ENCODE data around the gene PRSS57.

Gene PRSS57

DNA sequence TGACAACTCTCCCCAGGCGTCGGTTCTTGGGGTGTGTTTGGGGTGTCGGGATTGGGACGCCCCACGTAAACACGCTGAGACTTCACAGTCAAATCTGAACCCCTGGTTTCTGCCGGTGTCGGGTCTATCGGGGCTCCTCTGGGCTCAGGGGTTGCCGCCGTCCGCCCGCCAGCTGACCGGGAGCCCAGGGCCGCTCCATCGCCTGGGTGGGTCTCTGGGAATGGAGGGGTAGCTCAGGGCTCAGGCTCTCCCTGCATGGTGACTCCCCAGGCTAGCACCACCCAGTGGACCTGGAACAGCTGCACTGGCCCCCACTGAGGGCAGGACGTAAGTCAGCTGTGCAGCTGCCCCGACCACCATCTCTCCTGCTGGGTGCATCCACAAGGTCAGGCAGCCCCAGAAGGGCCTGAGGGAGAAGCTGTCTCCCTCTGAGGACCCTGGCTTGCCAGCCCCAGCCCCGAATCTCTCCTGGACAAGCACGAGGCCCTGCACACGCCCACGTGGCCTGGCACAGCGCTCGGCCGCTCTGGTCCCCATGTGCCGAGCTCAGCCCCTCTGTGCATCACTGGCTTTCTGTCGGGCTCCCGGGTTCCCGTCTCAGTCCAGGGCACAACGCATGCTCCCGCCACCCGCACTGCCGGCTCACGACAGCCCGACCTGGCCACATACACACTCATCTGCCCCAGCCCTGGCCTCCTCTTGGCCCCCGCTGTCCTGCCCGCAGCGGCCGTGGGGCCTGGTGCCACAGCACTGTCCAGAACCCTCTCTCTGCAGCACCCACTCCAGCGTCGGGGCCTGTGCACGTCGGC, 38.3 kb downstream of the PRSS57 start:
- TF ChIP-seq, protein P1, sequence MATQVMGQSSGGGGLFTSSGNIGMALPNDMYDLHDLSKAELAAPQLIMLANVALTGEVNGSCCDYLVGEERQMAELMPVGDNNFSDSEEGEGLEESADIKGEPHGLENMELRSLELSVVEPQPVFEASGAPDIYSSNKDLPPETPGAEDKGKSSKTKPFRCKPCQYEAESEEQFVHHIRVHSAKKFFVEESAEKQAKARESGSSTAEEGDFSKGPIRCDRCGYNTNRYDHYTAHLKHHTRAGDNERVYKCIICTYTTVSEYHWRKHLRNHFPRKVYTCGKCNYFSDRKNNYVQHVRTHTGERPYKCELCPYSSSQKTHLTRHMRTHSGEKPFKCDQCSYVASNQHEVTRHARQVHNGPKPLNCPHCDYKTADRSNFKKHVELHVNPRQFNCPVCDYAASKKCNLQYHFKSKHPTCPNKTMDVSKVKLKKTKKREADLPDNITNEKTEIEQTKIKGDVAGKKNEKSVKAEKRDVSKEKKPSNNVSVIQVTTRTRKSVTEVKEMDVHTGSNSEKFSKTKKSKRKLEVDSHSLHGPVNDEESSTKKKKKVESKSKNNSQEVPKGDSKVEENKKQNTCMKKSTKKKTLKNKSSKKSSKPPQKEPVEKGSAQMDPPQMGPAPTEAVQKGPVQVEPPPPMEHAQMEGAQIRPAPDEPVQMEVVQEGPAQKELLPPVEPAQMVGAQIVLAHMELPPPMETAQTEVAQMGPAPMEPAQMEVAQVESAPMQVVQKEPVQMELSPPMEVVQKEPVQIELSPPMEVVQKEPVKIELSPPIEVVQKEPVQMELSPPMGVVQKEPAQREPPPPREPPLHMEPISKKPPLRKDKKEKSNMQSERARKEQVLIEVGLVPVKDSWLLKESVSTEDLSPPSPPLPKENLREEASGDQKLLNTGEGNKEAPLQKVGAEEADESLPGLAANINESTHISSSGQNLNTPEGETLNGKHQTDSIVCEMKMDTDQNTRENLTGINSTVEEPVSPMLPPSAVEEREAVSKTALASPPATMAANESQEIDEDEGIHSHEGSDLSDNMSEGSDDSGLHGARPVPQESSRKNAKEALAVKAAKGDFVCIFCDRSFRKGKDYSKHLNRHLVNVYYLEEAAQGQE (IDR thresholded peaks at IDR 0.05; ENCODE audit: insufficient replicate concordance, low read depth) = no peak
- TF ChIP-seq, protein P2, sequence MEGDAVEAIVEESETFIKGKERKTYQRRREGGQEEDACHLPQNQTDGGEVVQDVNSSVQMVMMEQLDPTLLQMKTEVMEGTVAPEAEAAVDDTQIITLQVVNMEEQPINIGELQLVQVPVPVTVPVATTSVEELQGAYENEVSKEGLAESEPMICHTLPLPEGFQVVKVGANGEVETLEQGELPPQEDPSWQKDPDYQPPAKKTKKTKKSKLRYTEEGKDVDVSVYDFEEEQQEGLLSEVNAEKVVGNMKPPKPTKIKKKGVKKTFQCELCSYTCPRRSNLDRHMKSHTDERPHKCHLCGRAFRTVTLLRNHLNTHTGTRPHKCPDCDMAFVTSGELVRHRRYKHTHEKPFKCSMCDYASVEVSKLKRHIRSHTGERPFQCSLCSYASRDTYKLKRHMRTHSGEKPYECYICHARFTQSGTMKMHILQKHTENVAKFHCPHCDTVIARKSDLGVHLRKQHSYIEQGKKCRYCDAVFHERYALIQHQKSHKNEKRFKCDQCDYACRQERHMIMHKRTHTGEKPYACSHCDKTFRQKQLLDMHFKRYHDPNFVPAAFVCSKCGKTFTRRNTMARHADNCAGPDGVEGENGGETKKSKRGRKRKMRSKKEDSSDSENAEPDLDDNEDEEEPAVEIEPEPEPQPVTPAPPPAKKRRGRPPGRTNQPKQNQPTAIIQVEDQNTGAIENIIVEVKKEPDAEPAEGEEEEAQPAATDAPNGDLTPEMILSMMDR (IDR thresholded peaks at IDR 0.05; ENCODE audit: insufficient read depth, low read length) = no peak
- no peak for TF ChIP-seq SPI1 (IDR thresholded peaks at IDR 0.05; ENCODE audit: borderline replicate concordance, low read depth)
- TF ChIP-seq POLR2AphosphoS5 (IDR thresholded peaks at IDR 0.05; ENCODE audit: low read depth) = 0 out of 2 replicates have a peak, but pooled peaks have one; percentile 16
- no peak for TF ChIP-seq GABPA (IDR thresholded peaks at IDR 0.05; ENCODE audit: low read depth)
- Histone ChIP-seq H3K27me3 (ENCODE audit: insufficient read depth, poor library complexity, severe bottlenecking) (no peaks in the 10 kb centered on the region), H3K27ac (replicated peaks) (no peak overlapping the region), H3K4me3 (replicated peaks; ENCODE audit: insufficient read depth, low read length) (no peak overlapping the region)
- DNase-seq (ENCODE audit: low read depth in 1 of 2, low spot score in 1 of 2) = no peak

GRCh38 chr19:655691-656090, 39.6 kb downstream of the PRSS57 start:
- Histone ChIP-seq H3K4me3 (replicated peaks; ENCODE audit: insufficient read depth, low read length) (no peak overlapping the region), H3K27me3 (ENCODE audit: insufficient read depth, poor library complexity, severe bottlenecking) (no peaks in the 10 kb centered on the region), H3K27ac (replicated peaks) (no peak overlapping the region)
- DNase-seq (ENCODE audit: low read depth in 1 of 2, low spot score in 1 of 2) = no peak
- no peak for TF ChIP-seq POLR2AphosphoS5 (IDR thresholded peaks at IDR 0.05; ENCODE audit: low read depth)
- no peak for TF ChIP-seq GABPA (IDR thresholded peaks at IDR 0.05; ENCODE audit: low read depth)
- TF ChIP-seq, protein P2 (IDR thresholded peaks at IDR 0.05; ENCODE audit: insufficient read depth, low read length) = no peak
- TF ChIP-seq SPI1 (IDR thresholded peaks at IDR 0.05; ENCODE audit: borderline replicate concordance, low read depth) = no peak
- TF ChIP-seq, protein P1 (IDR thresholded peaks at IDR 0.05; ENCODE audit: insufficient replicate concordance, low read depth) = no peak

GRCh38 chr19:653425-653824, 41.8 kb downstream of the PRSS57 start:
- Histone ChIP-seq H3K27me3 (ENCODE audit: insufficient read depth, poor library complexity, severe bottlenecking) (no peaks in the 10 kb centered on the region), H3K27ac (replicated peaks) (no peak overlapping the region)
- TF ChIP-seq, protein P2 (IDR thresholded peaks at IDR 0.05; ENCODE audit: insufficient read depth, low read length) = no peak
- TF ChIP-seq, protein P1 (IDR thresholded peaks at IDR 0.05; ENCODE audit: insufficient replicate concordance, low read depth) = no peak
- TF ChIP-seq POLR2AphosphoS5 (IDR thresholded peaks at IDR 0.05; ENCODE audit: low read depth) (no peak), SPI1 (IDR thresholded peaks at IDR 0.05; ENCODE audit: borderline replicate concordance, low read depth) (no peak), GABPA (IDR thresholded peaks at IDR 0.05; ENCODE audit: low read depth) (no peak)

More at GRCh38 chr19:653425-653824, 41.8 kb downstream of the PRSS57 start:
- no peak overlapping the region for H3K4me3 ChIP-seq (replicated peaks; ENCODE audit: insufficient read depth, low read length)
- DNase-seq (ENCODE audit: low read depth in 1 of 2, low spot score in 1 of 2) = no peak
